Measurements from ENCODE around the gene MISP.

Gene MISP

DNA sequence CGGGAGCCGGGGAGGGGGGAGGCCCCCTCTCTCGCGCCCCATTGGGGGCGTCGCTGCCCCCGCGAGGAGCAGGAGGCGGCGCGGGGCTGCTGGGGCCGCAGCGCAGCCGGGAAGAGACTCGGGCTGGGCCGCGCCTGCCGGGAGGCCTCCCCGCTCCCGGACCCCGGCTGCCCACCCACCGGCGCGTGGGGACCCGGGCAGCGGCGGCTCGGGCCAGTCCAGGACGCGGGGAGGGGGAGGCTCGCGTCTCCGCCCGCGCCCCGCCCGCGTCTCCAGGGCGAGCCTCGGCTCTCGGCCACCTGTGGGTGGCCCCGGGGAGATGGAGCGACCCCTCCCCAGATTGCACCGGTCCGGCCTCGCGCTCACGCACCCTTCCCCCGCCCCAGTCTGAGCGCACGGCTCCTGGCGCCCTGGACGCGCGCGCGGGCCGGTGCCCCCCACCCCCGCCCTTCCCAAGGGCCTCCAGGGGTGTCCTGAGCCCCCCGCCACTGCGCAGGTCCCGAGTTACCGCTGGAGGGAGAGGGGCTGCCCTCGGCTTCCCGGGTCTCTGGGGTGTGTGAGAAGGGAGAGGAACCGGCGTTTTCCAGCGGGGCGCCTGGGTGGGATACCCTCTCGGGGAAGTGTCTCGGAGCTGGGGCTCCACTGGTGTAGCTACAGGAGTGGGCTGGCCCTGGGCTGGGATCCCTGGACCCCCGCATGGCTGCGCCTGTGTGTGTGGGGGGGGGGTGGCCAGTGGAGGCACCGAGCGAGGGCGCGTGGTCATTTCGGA is 41.5 kb upstream of the MISP start:
- no peak for DNase-seq (ENCODE audit: low read depth)
- TF ChIP-seq CTCF (conservative IDR thresholded peaks at IDR 0.05; ENCODE audit: low read depth, low read length), result no peak
- H3K4me3 ChIP-seq (ENCODE audit: low read depth, low read length), result peak overlapping the region; percentile 59

DNA sequence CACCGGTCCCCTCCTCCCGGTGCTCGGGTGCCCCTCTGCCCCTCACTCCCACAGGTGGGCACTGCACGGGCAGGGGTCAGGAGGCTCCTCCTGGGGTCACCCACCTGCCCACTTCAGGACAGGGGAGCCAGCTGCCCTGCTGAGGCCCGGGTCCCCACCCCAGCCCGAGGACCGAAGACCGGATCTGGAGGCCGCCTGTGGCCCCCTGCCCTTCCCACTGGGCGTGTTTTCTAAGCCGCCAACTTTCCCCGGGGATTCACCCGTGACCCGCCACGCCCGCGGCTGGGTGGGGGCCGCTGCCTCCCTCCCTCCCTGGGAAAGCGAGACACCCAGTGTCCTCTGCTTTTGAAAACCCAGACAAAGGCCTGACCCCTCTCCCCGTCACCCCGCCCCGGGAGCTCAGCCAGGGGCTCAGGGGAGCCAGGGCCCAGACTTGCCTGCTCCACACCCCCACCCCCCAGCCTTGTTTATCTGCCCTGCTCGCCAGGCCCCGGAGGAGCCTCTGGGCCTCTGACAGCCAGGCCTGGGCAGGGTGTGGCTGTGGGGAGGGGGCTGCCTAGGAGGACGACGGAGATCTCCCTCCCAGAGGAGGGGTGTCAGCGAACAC is 40.8 kb upstream of the MISP start:
- no peak for DNase-seq (ENCODE audit: low read depth)
- no peak for TF ChIP-seq CTCF (conservative IDR thresholded peaks at IDR 0.05; ENCODE audit: low read depth, low read length)
- H3K4me3 ChIP-seq (ENCODE audit: low read depth, low read length), result peak overlapping the region; percentile 59

DNA sequence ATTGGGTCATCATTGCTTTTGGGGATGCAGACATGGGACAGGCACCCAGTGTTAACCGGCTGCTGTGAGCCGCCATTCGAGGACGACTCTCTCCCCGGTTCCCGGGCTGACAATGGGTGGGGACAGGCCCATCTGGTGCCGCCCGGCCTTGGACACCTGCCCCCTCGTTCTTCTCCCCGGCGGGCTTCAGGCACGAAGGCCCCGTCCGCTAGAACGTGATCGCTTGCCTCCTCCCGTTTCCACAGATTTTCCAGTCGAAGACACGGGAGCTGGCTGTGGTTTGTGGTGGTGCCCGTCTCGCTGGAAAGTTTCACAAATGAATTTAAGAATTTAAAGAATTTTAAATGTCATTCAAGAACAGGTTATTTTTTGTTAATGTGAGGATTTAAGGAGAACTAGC is 40.1 kb upstream of the MISP start:
- TF ChIP-seq CTCF (conservative IDR thresholded peaks at IDR 0.05; ENCODE audit: low read depth, low read length), result no peak
- no peak overlapping the region for H3K4me3 ChIP-seq (ENCODE audit: low read depth, low read length)
- no peak for DNase-seq (ENCODE audit: low read depth)

GRCh38 chr19:711254-711653 is 39.7 kb upstream of the MISP start:
- TF ChIP-seq CTCF (conservative IDR thresholded peaks at IDR 0.05; ENCODE audit: low read depth, low read length), result no peak
- H3K4me3 ChIP-seq (ENCODE audit: low read depth, low read length), result no peak overlapping the region
- DNase-seq (ENCODE audit: low read depth), result no peak

GRCh38 chr19:715347-715746 is 35.6 kb upstream of the MISP start:
- no peak for DNase-seq (ENCODE audit: low read depth)
- no peak for TF ChIP-seq CTCF (conservative IDR thresholded peaks at IDR 0.05; ENCODE audit: low read depth, low read length)
- H3K4me3 ChIP-seq (ENCODE audit: low read depth, low read length), result no peak overlapping the region

- no peak for TF ChIP-seq CTCF (conservative IDR thresholded peaks at IDR 0.05; ENCODE audit: low read depth, low read length)
- DNase-seq (ENCODE audit: low read depth), result no peak
- no peak overlapping the region for H3K4me3 ChIP-seq (ENCODE audit: low read depth, low read length)
These were observed 32.5 kb upstream of the MISP start for GRCh38 chr19:718251-718951.
